HG03520 (cell line): ENCODE results near the gene HOXC11.

ENCODE experiments used
- ATAC-seq: cut with Tn5 transposase; IDR thresholded peaks from one replicate; pipeline ENCODE4 v1.9.1; 2021; ENCODE audit warnings: mild to moderate bottlenecking, moderate library complexity; ENCODE audit not compliant: unreplicated experiment

Gene HOXC11

GRCh38 chr12:53972722-53973235 is at the start of gene HOXC11:
Gene HOXC11, plus strand, starts transcription at chr12:53973126. Its CDS starts 116 bp downstream, at chr12:53973242.
- no peak for ATAC-seq

- ATAC-seq: no peak
Observed at GRCh38 chr12:53924521-53925405, 48.2 kb upstream of the HOXC11 start.

GRCh38 chr12:53927220-53928029 is 45.5 kb upstream of the HOXC11 start:
- ATAC-seq: no peak

GRCh38 chr12:53928054-53928835 is 44.7 kb upstream of the HOXC11 start:
- ATAC-seq: no peak

GRCh38 chr12:53929527-53929926 is 43.4 kb upstream of the HOXC11 start:
- ATAC-seq: no peak

- ATAC-seq: no peak
Observed at GRCh38 chr12:53930591-53931255, 42.2 kb upstream of the HOXC11 start.

- ATAC-seq: no peak
Observed at GRCh38 chr12:53931844-53932581, 40.9 kb upstream of the HOXC11 start.

GRCh38 chr12:53932915-53933314 is 40.0 kb upstream of the HOXC11 start:
- no peak for ATAC-seq

- ATAC-seq: no peak
Observed at GRCh38 chr12:53935383-53936341, 37.3 kb upstream of the HOXC11 start.

GRCh38 chr12:53937099-53937498 is 35.8 kb upstream of the HOXC11 start:
- ATAC-seq: no peak

- no peak for ATAC-seq
Observed at GRCh38 chr12:53937596-53938325, 35.2 kb upstream of the HOXC11 start.

- no peak for ATAC-seq
Observed at GRCh38 chr12:53938326-53939140, 34.4 kb upstream of the HOXC11 start, which contains the start of gene HOXC13. Gene HOXC13, plus strand, starts transcription at chr12:53938831. Its CDS starts 76 bp downstream, at chr12:53938907.

GRCh38 chr12:53939141-53940108 is 33.5 kb upstream of the HOXC11 start:
- ATAC-seq: no peak

GRCh38 chr12:53940443-53941014 is 32.4 kb upstream of the HOXC11 start:
- ATAC-seq: no peak

- no peak for ATAC-seq
Observed at GRCh38 chr12:53941187-53941586, 31.7 kb upstream of the HOXC11 start.
